ENCODE results near the gene MRPL48.
"Not testable (repeated sequence)": the region's sequence is repeated elsewhere in the genome, so short reads cannot be mapped to it uniquely, and the experiment has no call there.

MRPL48 gene

GRCh38 chr11:73875840-73876239 is 88.2 kb downstream of the MRPL48 start:
- Histone ChIP-seq H3K4me2 (ENCODE audit: low read length) (peak overlapping the region; percentile 80), H3K79me2 (no peaks in the 10 kb centered on the region), H3K4me3 (ENCODE audit: low read depth, low read length) (peak overlapping the region; percentile 95), H3K4me1 (peaks cover 3% of the 10 kb centered on the region), H3K9me3 (ENCODE audit: control insufficient read depth, low read length) (no peaks in the 10 kb centered on the region), H3K27me3 (ENCODE audit: control insufficient read depth, insufficient read depth, low read length) (no peaks in the 10 kb centered on the region), H3K27ac (peak overlapping the region; percentile 88), H3K9ac (no peak overlapping the region), H2AFZ (peak overlapping the region; percentile 76), H3K36me3 (ENCODE audit: control insufficient read depth, insufficient read depth, low read length) (no peaks in the 10 kb centered on the region)
- TF ChIP-seq CTCF (IDR thresholded peaks at IDR 0.05) = no peak

GRCh38 chr11:73876424-73877310 is 89.0 kb downstream of the MRPL48 start, which contains the start of the genes COA4 and PAAF1:
Gene COA4 (minus strand): TSS chr11:73876846. CDS start chr11:73873378, 3,468 bp downstream.
Gene PAAF1 (plus strand): TSS chr11:73876999. CDS start chr11:73877022, 23 bp downstream.
- Histone ChIP-seq H3K79me2 (no peaks in the 10 kb centered on the region), H3K9me3 (ENCODE audit: control insufficient read depth, low read length) (no peaks in the 10 kb centered on the region), H3K4me3 (ENCODE audit: low read depth, low read length) (peak within 1 kb of the TSS; percentile 95), H3K4me1 (peaks cover 3% of the 10 kb centered on the region), H3K36me3 (ENCODE audit: control insufficient read depth, insufficient read depth, low read length) (no peaks in the 10 kb centered on the region), H3K9ac (peak within 1 kb of the TSS; percentile 13), H3K27me3 (ENCODE audit: control insufficient read depth, insufficient read depth, low read length) (no peaks in the 10 kb centered on the region), H2AFZ (peak within 1 kb of the TSS; percentile 76), H3K4me2 (ENCODE audit: low read length) (peak within 1 kb of the TSS; percentile 83), H3K27ac (peak within 1 kb of the TSS; percentile 88)
- TF ChIP-seq CTCF (IDR thresholded peaks at IDR 0.05) = no peak

- H3K79me2 ChIP-seq = no peaks in the 10 kb centered on the region
- H3K4me3 ChIP-seq (ENCODE audit: low read depth, low read length) = no peak overlapping the region
- H3K4me2 ChIP-seq (ENCODE audit: low read length) = no peak overlapping the region
- no peak for TF ChIP-seq CTCF (IDR thresholded peaks at IDR 0.05)
- H3K27me3 ChIP-seq (ENCODE audit: control insufficient read depth, insufficient read depth, low read length) = no peaks in the 10 kb centered on the region
- no peak overlapping the region for H2AFZ ChIP-seq
- H3K4me1 ChIP-seq = peaks cover 3% of the 10 kb centered on the region
- no peaks in the 10 kb centered on the region for H3K9me3 ChIP-seq (ENCODE audit: control insufficient read depth, low read length)
- no peaks in the 10 kb centered on the region for H3K36me3 ChIP-seq (ENCODE audit: control insufficient read depth, insufficient read depth, low read length)
- no peak overlapping the region for H3K27ac ChIP-seq
- no peak overlapping the region for H3K9ac ChIP-seq
These were observed 91.1 kb downstream of the MRPL48 start for GRCh38 chr11:73878771-73879170.

GRCh38 chr11:73880449-73880848 is 92.8 kb downstream of the MRPL48 start:
- not testable (repeated sequence) for H3K27me3 ChIP-seq (ENCODE audit: control insufficient read depth, insufficient read depth, low read length); H3K9me3 ChIP-seq (ENCODE audit: control insufficient read depth, low read length); H3K79me2 ChIP-seq; H3K4me1 ChIP-seq; H2AFZ ChIP-seq; H3K27ac ChIP-seq; H3K4me2 ChIP-seq (ENCODE audit: low read length); H3K9ac ChIP-seq; H3K36me3 ChIP-seq (ENCODE audit: control insufficient read depth, insufficient read depth, low read length); H3K4me3 ChIP-seq (ENCODE audit: low read depth, low read length)

- no peak overlapping the region for H3K4me3 ChIP-seq (ENCODE audit: low read depth, low read length)
- H3K4me2 ChIP-seq (ENCODE audit: low read length) = no peak overlapping the region
- no peaks in the 10 kb centered on the region for H3K27me3 ChIP-seq (ENCODE audit: control insufficient read depth, insufficient read depth, low read length)
- H3K9ac ChIP-seq = no peak overlapping the region
- H2AFZ ChIP-seq = no peak overlapping the region
- no peaks in the 10 kb centered on the region for H3K36me3 ChIP-seq (ENCODE audit: control insufficient read depth, insufficient read depth, low read length)
- no peaks in the 10 kb centered on the region for H3K79me2 ChIP-seq
- no peaks in the 10 kb centered on the region for H3K4me1 ChIP-seq
- no peak overlapping the region for H3K27ac ChIP-seq
- TF ChIP-seq CTCF (IDR thresholded peaks at IDR 0.05) = no peak
- no peaks in the 10 kb centered on the region for H3K9me3 ChIP-seq (ENCODE audit: control insufficient read depth, low read length)
These were observed 96.2 kb downstream of the MRPL48 start for GRCh38 chr11:73883856-73884255.

Data from parathyroid adenoma (tissue), 2 donors.